Coronary artery (tissue), 2 donors: ENCODE measurements around the gene KRTAP3-2.

Experiments used
- DNase-seq: peaks from one replicate; pipeline ENCODE4 v3.0.0-alpha.2; 2017; ENCODE audit warnings: low spot score
- H3K27ac ChIP-seq, 2 donors: fragments of 200-600 bp; sonication (generic); one replicate each; pipeline ENCODE4 v1.5.1; 2016 to 2019
- H3K4me3 ChIP-seq: fragments of 200-600 bp; sonication (generic); 2 replicates; pipeline ENCODE4 v1.5.1; 2016; ENCODE audit warnings: mild to moderate bottlenecking, moderate library complexity
- CTCF ChIP-seq: fragments of 200-600 bp; sonication (generic); IDR thresholded peaks from one replicate; pipeline ENCODE4 v1.5.1; 2019; ENCODE audit warnings: antibody characterized with exemption

The KRTAP3-2 gene

GRCh38 chr17:40996829-40997228 is 2.9 kb downstream of the KRTAP3-2 start:
- no peak for TF ChIP-seq CTCF
- H3K4me3 ChIP-seq = no peak overlapping the region

GRCh38 chr17:40995116-40995515 is 4.6 kb downstream of the KRTAP3-2 start:
- no peak overlapping the region for H3K27ac ChIP-seq
- no peak overlapping the region for H3K4me3 ChIP-seq
- no peak for TF ChIP-seq CTCF
- DNase-seq = no peak

More at GRCh38 chr17:40996829-40997228, 2.9 kb downstream of the KRTAP3-2 start:
- no peak overlapping the region for H3K27ac ChIP-seq
- DNase-seq = no peak

- Histone ChIP-seq H3K4me3 (no peak within 1 kb of the TSS), H3K27ac (no peak within 1 kb of the TSS)
- TF ChIP-seq CTCF = no peak
- no peak for DNase-seq
Measured at GRCh38 chr17:40993839-40994238, 5.9 kb downstream of the KRTAP3-2 start, which contains the start of gene KRTAP3-3. KRTAP3-3 (minus strand) TSS chr17:40994164; CDS start chr17:40994097, 67 bp downstream.

GRCh38 chr17:40993084-40993483 is 6.6 kb downstream of the KRTAP3-2 start:
- no peak for DNase-seq
- H3K4me3 ChIP-seq = no peak overlapping the region
- H3K27ac ChIP-seq = no peak overlapping the region
- no peak for TF ChIP-seq CTCF

GRCh38 chr17:40992666-40993065 is 7.0 kb downstream of the KRTAP3-2 start:
- Histone ChIP-seq H3K27ac (no peak overlapping the region), H3K4me3 (no peak overlapping the region)
- TF ChIP-seq CTCF = no peak
- DNase-seq = no peak

- DNase-seq = no peak
- no peak overlapping the region for H3K4me3 ChIP-seq
- H3K27ac ChIP-seq = no peak overlapping the region
- no peak for TF ChIP-seq CTCF
Measured at GRCh38 chr17:40986920-40987319, 12.8 kb downstream of the KRTAP3-2 start.

GRCh38 chr17:40984226-40984625 is 15.5 kb downstream of the KRTAP3-2 start, which contains the start of gene KRT40:
KRT40 (minus strand) TSS chr17:40984326; CDS start chr17:40984273, 53 bp downstream.
- DNase-seq = no peak
- no peak within 1 kb of the TSS for H3K4me3 ChIP-seq
- no peak within 1 kb of the TSS for H3K27ac ChIP-seq
- no peak for TF ChIP-seq CTCF
